Measurements from ENCODE around the gene FTCD.
"Not testable (repeated sequence)": the region's sequence is repeated elsewhere in the genome, so short reads cannot be mapped to it uniquely, and the experiment has no call there.

Gene FTCD

GRCh38 chr21:46171996-46172862, 16.9 kb upstream of the FTCD start:
- DNase-seq (ENCODE audit: low read depth in 3 of 3, low spot score in 1 of 3) = no peak

GRCh38 chr21:46171585-46171984, 16.2 kb upstream of the FTCD start:
- DNase-seq (ENCODE audit: low read depth in 3 of 3, low spot score in 1 of 3) = no peak

- DNase-seq (ENCODE audit: low read depth in 3 of 3, low spot score in 1 of 3) = not testable (repeated sequence)
Measured at GRCh38 chr21:46170436-46171193, 15.2 kb upstream of the FTCD start.

GRCh38 chr21:46168659-46169386, 13.4 kb upstream of the FTCD start:
- DNase-seq (ENCODE audit: low read depth in 3 of 3, low spot score in 1 of 3) = no peak

- no peak for DNase-seq (ENCODE audit: low read depth in 3 of 3, low spot score in 1 of 3)
Measured at GRCh38 chr21:46168238-46168637, 12.9 kb upstream of the FTCD start.

- DNase-seq (ENCODE audit: low read depth in 3 of 3, low spot score in 1 of 3) = no peak
Measured at GRCh38 chr21:46165098-46165497, 9.7 kb upstream of the FTCD start.

GRCh38 chr21:46163380-46163779, 8.0 kb upstream of the FTCD start:
- DNase-seq (ENCODE audit: low read depth in 3 of 3, low spot score in 1 of 3) = no peak

- no peak for DNase-seq (ENCODE audit: low read depth in 3 of 3, low spot score in 1 of 3)
Measured at GRCh38 chr21:46161633-46162592, 6.5 kb upstream of the FTCD start.

GRCh38 chr21:46160907-46161632, 5.7 kb upstream of the FTCD start:
- DNase-seq (ENCODE audit: low read depth in 3 of 3, low spot score in 1 of 3) = no peak

- no peak for DNase-seq (ENCODE audit: low read depth in 3 of 3, low spot score in 1 of 3)
Measured at GRCh38 chr21:46160657-46160906, 5.2 kb upstream of the FTCD start.

- DNase-seq (ENCODE audit: low read depth in 3 of 3, low spot score in 1 of 3) = no peak
Measured at GRCh38 chr21:46159841-46160656, 4.7 kb upstream of the FTCD start.

- DNase-seq (ENCODE audit: low read depth in 3 of 3, low spot score in 1 of 3) = no peak
Measured at GRCh38 chr21:46159390-46159789, 4.0 kb upstream of the FTCD start.

- no peak for DNase-seq (ENCODE audit: low read depth in 3 of 3, low spot score in 1 of 3)
Measured at GRCh38 chr21:46158666-46159300, 3.4 kb upstream of the FTCD start.

- DNase-seq (ENCODE audit: low read depth in 3 of 3, low spot score in 1 of 3) = no peak
Measured at GRCh38 chr21:46157987-46158451, 2.6 kb upstream of the FTCD start.

- DNase-seq (ENCODE audit: low read depth in 3 of 3, low spot score in 1 of 3) = no peak
Measured at GRCh38 chr21:46157396-46157986, 2.1 kb upstream of the FTCD start.

- no peak for DNase-seq (ENCODE audit: low read depth in 3 of 3, low spot score in 1 of 3)
Measured at GRCh38 chr21:46156678-46157077, 1.3 kb upstream of the FTCD start.

- no peak for DNase-seq (ENCODE audit: low read depth in 3 of 3, low spot score in 1 of 3)
Measured at GRCh38 chr21:46156378-46156645, 933 bp upstream of the FTCD start.

- no peak for DNase-seq (ENCODE audit: low read depth in 3 of 3, low spot score in 1 of 3)
Measured at GRCh38 chr21:46154955-46155513, 345 bp downstream of the FTCD start.

Measured in stimulated activated CD4-positive, alpha-beta T cell treated with anti-CD3 and anti-CD28 coated beads, TNF-alpha, amount 100 ng/mL, for 1 hour (primary cell).